Stimulated activated CD8-positive, alpha-beta memory T cell treated with anti-CD3 and anti-CD28 coated beads, Interleukin-4, amount 100 ng/mL, for 4 hours (primary cell): ENCODE measurements around the gene COX5A.
A peak's percentile ranks its signal among the peaks of the same experiment; 100 is the strongest.

Source experiments
- DNase-seq, 2 donors: peaks; one replicate each; pipeline ENCODE4 v3.0.0-alpha.2; 2020; ENCODE audit warnings: low read depth in 2 of 2, low spot score in 1 of 2

The COX5A gene

DNA sequence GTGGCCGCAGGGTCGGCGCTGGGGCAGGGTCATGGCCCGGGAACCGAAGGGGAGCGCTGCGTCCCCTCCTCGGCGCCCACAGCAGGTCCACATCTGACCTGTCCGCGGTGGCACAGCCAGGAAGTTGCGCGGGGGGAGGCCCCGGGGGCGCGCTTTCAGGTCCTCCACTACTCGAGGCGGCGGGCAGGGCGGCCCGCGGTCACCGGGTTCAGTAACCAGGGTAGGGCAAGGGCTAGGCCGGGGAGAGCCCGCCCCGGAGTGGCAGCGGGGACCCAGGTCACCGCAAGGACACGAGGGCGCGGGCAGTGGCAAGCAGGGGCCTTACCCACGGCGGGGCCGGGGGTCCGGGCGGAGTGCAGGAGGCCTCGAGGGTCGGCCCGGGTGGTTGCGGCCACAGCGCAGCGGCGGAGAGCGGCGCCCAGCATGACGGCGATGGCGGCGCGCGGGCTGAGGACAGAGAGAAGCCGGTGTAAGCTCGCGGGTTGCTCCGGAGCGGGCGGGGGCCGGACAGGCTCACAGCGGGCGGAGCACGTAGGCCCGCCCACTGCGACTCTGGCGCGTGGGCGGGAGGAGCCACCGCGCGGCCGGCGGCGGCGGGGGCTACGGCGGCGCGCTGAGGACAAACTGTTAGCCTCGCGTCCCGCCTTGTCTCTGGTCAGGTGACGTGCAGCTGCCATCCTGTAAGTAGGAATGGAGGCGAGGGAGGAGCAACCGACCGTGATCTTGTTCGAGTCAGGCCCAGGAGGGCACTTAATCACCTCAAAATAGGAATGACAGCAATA, at the start of gene COX5A:
COX5A (minus strand) TSS at position 484 of the 782 bp plus-strand sequence; CDS start at position 425, 59 bp downstream.
- peak; percentile 68 to 84 for DNase-seq

- DNase-seq: peak in 1 of 2 donors; percentile 10
These were observed 45.9 kb upstream of the COX5A start for GRCh38 chr15:74983725-74984231.

- DNase-seq: no peak
These were observed 44.3 kb upstream of the COX5A start for GRCh38 chr15:74982183-74982582.

DNA sequence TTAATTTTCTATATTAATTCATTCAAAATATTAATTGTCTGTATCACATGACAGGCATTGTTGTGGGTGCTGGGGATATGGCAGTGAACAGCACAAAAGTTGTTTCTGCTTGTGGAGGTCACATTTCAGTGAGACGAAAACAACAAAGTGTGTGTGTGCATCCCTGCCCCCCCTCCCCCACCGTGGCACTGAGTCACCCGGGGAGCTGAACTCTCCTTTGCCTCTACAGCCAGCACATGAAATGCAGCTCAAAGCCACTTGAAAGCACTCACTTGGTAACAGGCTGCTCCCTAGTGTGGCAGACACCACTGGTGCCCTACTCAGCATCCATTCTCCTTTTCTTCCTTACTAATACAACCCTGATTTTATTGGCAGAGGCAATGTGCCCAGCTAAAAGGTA, 40.6 kb upstream of the COX5A start:
- DNase-seq: peak in 1 of 2 donors; percentile 17

- no peak for DNase-seq
These were observed 40.2 kb upstream of the COX5A start for GRCh38 chr15:74978077-74978476.

DNA sequence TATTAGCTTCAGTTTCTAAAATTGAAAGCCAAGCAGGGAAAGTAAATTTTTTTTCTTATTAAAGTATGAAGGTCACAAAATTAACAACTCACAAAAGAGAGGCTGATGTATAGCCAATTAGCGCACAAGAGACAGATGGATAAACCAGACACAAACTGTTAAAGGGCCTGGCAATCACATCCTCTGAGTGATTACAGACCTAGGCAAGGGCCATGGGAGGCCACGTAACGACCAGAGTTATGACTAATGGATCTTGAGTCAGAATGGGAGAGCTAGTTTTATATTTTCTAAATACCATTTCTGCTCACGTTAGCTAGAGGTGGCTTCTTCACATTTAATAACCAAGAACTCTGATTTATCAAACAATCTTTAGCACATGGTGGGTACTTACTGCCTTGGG, 39.7 kb upstream of the COX5A start:
- DNase-seq: no peak

GRCh38 chr15:74976159-74976558, 38.3 kb upstream of the COX5A start:
- DNase-seq: no peak

DNA sequence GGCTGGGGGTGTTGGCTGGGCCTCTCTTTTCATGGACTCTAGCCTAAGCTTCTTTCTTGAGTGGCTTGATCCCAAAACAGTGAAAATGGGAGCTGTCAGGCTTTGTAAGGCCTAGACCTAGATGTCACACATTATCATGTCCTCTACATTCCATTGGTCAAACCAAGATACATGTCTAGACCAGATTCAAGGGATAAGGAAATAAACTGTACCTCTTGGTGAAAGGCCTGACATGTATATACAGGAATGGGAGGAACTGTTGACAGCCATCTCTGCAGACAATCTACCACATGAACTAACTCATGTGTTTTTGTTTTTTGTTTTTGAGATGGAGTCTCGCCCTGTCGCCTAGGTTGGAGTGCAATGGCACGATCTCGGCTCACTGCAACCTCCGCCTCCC, 29.8 kb upstream of the COX5A start:
- no peak for DNase-seq

GRCh38 chr15:74964794-74965193, 26.9 kb upstream of the COX5A start:
- no peak for DNase-seq

DNA sequence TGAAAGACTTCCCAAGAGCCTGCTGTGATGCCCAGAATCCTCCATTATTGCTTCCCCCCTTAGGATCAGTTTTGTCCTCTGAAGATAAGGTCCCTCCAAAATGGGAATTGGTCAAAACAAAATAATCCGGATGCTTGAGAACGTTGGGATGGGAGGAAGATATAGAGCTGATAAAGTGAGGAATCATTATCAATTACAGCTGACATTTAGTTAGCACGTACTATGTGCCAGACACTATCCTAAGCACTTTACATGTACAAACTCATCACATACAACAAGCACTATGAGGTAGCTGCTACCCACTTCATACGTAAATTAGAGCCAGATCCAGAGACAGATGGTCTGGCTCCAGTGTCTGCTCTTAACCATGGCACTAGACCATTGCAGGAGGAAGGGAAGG, 25.3 kb upstream of the COX5A start:
- DNase-seq: no peak

DNA sequence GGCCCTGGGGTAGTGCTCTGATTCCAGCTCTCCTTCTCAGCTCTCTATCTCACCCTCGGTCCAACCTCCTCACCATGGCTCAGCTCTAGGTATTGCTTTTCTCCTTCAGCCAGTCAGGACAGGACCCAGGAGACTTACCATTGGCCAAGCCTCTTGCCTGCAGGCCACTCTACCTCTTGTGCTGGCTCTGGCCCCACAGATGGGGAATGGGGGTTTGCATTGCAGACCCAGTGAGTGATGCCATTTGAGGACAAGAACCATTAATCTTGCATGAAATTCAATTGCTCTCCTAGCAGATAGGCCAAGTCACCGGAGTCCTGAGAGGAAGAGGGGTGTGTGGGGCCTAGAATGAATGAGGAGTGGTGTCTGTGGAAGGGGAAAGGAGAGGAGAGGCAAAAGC, 24.8 kb upstream of the COX5A start:
- DNase-seq: no peak

GRCh38 chr15:74962219-74962618, 24.3 kb upstream of the COX5A start:
- DNase-seq: no peak

DNA sequence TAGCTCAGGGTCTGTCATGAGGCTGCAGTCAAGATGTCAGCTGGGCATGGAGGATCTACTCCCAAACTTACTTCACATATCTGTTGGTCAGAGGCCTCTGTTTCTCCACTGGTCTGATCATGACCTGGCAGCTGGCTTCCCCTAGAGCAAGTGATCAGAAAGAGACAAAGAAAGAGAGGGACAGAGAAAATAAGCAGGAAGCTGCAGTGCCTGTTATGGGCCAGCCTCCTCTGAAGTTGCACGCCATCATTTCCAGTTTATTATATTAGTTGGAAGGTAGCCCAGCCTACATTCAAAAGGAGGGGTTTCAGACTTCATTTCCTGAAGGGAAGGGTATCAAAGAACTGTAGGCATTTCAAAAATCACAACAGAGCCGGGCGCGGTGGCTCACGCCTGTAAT, 23.7 kb upstream of the COX5A start:
- DNase-seq: no peak

DNA sequence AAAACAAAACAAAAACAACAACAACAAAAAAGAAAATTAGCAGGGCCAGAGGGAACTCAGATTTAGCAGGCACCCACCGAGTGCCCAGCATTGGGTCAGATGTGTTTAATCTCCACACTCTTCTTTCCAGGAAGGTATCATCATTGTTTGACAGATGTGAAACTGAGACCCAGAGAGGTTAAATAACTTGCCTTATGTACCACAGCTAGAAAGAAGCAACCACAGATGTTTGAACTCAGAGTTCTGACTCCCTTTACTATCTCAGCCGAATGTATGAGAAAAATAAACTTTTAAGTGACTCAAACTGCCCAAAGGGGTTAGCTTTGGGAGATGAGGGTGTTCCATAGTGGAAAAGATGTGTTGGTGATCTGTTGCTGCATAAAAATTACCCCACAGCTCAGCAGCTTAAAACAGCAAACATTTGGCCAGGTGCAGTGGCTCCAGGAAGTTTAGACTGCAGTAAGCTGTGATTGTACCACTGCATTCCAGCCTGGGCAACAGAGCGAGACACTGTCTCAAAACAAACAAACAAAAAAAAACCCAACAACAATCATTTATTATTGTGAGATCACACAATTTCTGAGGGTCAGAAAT, 23.2 kb upstream of the COX5A start:
- DNase-seq: no peak

GRCh38 chr15:74960286-74960685, 22.4 kb upstream of the COX5A start:
- DNase-seq: no peak

DNA sequence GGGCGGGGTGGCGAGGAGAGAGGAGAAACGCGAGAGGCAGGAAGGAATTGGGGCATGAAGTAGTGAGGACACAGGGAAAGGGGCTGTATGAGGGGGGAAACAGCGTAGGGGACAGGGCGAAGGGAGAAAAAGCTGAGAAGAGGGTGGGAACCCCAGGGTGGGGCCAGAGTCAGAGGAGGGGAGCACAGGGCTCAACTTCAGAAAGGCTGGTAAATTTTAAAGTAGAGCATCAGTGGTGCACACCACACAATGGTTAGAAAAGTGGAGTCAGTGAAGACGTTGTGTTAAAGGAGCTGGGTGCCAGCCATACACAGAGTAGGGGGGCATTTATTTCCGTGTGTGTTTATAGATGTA, 21.7 kb upstream of the COX5A start:
- no peak for DNase-seq

GRCh38 chr15:74958908-74959585, 21.2 kb upstream of the COX5A start:
- no peak for DNase-seq

GRCh38 chr15:74958320-74958907, 20.5 kb upstream of the COX5A start:
- no peak for DNase-seq

DNA sequence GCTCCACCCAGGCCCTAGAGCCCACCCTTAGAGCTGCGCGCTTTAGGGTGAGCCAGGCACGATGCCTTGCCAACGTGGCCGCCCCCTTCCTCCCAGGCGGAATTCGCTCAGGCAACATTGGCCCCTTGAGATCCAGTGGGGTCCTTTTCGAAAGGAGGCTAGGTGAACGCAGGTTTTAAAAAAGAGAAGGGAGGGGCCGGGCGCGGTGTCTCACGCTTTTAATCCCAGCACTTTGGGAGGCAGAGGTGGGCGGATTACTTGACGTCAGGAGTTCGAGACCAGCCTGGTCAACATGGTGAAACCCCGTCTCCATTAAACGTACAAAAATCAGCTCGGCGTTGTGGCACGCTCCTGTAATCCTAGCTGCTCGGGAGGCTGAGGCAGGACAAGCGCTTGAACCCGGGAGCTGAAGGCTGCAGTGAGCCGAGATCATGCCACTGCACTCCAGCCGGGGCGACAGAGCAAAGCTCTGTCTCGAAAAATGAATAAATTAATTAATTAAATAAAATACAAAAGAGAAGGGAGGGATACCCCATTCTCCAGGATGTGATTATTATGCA, 19.7 kb upstream of the COX5A start:
- DNase-seq: no peak

GRCh38 chr15:74956648-74957475, 19.0 kb upstream of the COX5A start, which contains the start of gene RPP25:
RPP25 (minus strand) TSS chr15:74956772; CDS start chr15:74956583, 189 bp downstream.
- peak; percentile 42 to 52 for DNase-seq
